GM10266 (cell line): ENCODE data around the gene AKT1S1.
"Not testable (repeated sequence)": the region's sequence is repeated elsewhere in the genome, so short reads cannot be mapped to it uniquely, and the experiment has no call there.

Experiments used
- DNase-seq: peaks from one replicate; pipeline ENCODE4 v3.0.0; 2012; ENCODE audit errors: extremely low spot score
- CTCF ChIP-seq: IDR thresholded peaks from 2 replicates; pipeline ENCODE4 v1.5.1; 2012; ENCODE audit warnings: mild to moderate bottlenecking, low read depth; ENCODE audit not compliant: control insufficient read depth, insufficient read depth; ENCODE audit errors: missing control alignments

Gene AKT1S1

GRCh38 chr19:49827034-49827433 is 50.1 kb downstream of the AKT1S1 start:
- DNase-seq: no peak
- no peak for TF ChIP-seq CTCF

- no peak for DNase-seq
- no peak for TF ChIP-seq CTCF
Observed at GRCh38 chr19:49824662-49825061, 52.5 kb downstream of the AKT1S1 start.

- no peak for DNase-seq
- TF ChIP-seq CTCF: no peak
Observed at GRCh38 chr19:49823472-49823871, 53.7 kb downstream of the AKT1S1 start.

GRCh38 chr19:49820125-49820524 is 57.0 kb downstream of the AKT1S1 start:
- TF ChIP-seq CTCF: no peak
- no peak for DNase-seq

- DNase-seq: not testable (repeated sequence)
Observed at GRCh38 chr19:49819452-49820115, 57.6 kb downstream of the AKT1S1 start.
